GM08714 (cell line): ENCODE measurements around the gene TOE1.
"Not testable (repeated sequence)": the region's sequence is repeated elsewhere in the genome, so short reads cannot be mapped to it uniquely, and the experiment has no call there.

ENCODE experiments used
- H3K4me3 ChIP-seq: fragments of 200-500 bp; sonication (Bioruptor generic); 2 replicates; pipeline ENCODE4 v1.5.1; 2014; ENCODE audit warnings: mild to moderate bottlenecking, low read length, inconsistent platforms
- ZNF274 ChIP-seq: IDR thresholded peaks from 2 replicates; pipeline ENCODE4 v1.6.1; 2012; ENCODE audit warnings: mild to moderate bottlenecking, low read depth, low read length

Gene TOE1

DNA sequence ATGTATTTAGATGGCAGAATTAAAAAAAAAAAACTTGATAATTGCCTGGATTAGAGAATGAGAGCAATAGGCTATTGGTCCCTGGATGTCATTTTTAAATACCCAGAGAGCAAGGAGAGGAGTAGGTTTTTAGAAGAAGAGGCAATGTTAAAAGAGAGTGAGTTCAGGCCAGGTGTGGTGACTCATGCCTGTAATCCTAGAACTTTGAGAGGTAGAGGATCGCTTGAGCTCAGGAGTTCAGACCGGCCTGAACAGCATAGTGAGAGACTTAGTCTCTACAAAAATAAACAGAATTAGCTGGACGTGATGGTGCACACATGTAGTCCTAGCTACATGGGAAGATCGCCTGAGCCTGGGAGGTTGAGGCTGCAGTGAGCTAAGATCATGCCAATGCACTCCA is 16.2 kb downstream of the TOE1 start:
- no peak overlapping the region for H3K4me3 ChIP-seq
- TF ChIP-seq ZNF274: no peak

DNA sequence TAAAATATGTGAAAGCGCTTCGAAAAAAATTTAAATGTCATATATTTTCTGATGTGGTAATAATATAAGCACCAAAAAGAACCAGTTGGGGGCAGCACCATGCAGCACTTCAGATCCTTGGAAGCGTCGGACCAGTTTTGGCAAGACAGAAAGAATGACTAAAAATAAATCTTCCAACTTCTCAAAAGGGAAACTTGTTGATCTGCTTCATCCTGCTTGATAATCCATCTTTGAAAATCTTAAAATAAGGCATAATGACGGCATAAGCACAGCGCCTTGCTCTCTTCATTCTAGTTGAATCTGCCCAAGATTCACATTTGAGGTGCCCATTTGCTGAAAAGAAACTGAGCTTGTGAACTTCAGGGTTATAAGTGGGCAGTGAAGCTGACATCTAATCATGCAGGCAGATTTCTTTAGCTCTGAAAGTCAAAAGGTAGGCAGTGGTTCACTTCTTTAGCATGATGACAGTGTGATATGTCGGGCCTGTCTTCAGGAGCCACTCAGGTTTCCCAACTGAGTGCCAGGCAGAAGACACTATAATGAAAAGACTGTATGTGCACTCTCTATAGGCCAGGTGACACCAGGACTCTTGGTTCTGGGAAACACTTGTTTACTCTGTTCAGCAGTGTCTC is 20.0 kb downstream of the TOE1 start:
- TF ChIP-seq ZNF274: no peak
- H3K4me3 ChIP-seq: no peak overlapping the region

- H3K4me3 ChIP-seq: not testable (repeated sequence)
These were observed 21.0 kb downstream of the TOE1 start for GRCh38 chr1:45360981-45361380.

GRCh38 chr1:45364294-45364693 is 24.3 kb downstream of the TOE1 start:
- no peak for TF ChIP-seq ZNF274
- H3K4me3 ChIP-seq: no peak overlapping the region

DNA sequence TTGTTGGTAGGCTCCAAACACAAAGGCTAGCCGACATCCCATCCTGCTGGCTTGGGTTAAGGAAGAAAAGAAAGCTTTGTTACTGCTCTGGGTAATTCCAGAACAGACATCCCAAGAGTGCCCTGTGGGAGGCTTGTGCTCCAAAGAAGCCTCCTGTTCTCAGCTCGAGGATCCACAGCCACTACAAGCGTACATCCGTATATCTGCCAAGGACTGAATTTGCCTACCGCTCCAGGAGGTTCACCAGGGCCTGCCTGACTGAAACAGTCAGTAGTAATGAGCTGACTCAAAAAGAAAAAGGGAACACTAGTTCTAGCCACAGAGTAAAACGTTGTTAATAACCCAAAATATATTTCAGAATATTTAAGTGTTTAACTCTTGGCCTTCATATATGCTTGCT is 25.1 kb downstream of the TOE1 start:
- H3K4me3 ChIP-seq: no peak overlapping the region
- no peak for TF ChIP-seq ZNF274

GRCh38 chr1:45370575-45370974 is 30.6 kb downstream of the TOE1 start:
- no peak for TF ChIP-seq ZNF274
- H3K4me3 ChIP-seq: no peak overlapping the region

DNA sequence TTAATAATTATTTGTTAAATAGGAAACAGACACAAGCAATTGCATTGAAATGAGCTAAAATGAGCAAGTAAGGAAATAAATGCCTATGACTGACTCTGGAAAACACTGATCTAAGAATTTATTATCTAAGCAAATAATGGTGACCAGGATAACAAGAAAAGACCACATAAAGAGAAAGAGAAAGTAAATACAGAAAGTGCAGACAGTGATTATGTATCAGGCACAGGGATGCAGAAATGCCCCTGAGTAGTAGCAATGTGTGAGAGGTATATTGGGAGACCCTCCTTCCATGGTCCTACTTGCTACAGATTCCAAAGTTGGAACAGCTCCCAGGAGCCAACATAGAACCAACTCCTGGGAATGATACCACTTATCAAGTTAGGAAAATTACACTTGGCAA is 33.6 kb downstream of the TOE1 start:
- no peak for TF ChIP-seq ZNF274
- H3K4me3 ChIP-seq: no peak overlapping the region

DNA sequence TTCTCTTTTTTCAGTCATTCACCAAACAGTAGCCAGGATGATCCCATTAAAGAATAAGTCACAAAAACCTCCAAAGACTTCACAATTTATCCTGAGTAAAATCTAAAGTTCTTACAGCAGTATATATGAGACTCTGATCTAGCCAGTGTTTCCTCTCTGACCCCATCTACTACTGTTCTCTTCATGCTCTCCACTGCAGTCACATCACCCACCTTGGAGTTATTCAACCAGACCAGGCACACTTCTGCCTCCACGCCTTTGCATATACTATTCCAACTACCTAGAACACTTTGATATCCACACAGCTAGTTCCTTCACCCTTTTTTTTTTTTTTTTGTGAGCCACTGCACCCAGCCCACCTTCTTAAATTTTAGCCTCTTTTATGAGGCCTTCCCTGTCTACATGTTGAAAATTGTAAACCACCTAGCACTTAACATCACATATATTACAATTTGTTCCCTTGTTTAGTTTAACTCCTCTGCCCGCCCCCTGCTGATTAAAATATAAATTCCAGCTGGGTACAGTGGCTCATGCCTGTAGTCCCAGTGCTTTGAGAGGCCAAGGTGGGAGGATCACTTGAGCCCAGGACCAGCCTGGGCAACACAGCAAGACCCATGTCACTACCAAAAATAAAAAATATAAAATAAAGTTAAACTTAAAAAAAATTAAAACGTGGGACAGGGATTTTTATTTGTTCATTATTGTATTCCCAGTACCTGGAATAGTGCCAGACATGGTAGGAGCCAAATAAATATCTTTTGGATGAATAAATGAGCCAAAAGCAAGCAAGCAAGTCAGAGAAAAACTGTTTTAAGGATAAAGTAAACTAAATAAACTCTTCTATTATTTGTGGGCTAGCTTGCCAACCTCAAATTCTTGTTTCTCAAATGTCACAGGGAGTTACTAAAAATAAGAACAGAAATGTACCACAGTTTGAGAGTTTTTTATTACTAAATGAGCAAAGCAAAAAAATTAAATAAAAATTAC is 35.4 kb downstream of the TOE1 start:
- TF ChIP-seq ZNF274: no peak

DNA sequence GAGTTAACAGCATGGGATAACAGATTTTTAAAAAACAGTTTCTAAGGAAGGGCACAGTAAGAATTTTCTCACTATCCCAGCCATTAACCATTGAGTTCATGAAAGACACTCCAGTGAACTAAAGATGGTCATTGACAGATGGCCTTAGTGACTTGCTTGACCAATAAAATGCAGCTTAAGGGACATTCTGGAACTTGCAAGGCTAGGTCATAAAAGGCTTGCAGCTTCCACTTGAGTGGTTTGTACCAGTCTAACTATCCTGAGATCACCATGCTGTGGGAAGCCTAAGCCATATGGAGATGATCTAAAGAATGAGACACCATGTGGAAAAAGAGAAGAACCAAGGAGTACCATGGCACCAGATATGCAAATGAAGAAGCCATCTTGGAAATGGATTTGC is 38.2 kb downstream of the TOE1 start:
- no peak for TF ChIP-seq ZNF274
- H3K4me3 ChIP-seq: no peak overlapping the region

More for the DNA sequence above, 35.4 kb downstream of the TOE1 start:
- no peak overlapping the region for H3K4me3 ChIP-seq

DNA sequence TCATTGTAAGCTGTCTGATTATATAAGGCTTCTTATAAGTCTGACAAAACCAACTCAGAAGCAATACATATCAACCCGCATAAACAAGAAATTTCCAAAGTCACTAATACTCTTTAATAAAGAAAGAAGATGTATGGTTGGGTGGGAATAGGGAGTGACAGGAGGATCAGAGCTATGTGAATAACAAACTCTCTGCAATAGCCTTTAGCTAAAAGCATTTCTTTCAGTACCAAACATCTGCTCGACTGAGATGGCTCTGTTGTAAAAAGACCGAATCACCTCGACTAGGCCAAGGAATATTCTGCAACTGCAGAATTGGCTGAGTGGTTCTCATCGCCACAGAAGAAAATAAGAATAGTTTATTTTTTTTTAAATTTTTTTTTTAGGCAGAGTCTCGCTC is 39.6 kb downstream of the TOE1 start:
- H3K4me3 ChIP-seq: no peak overlapping the region
- TF ChIP-seq ZNF274: no peak

- no peak for TF ChIP-seq ZNF274
These were observed 40.2 kb downstream of the TOE1 start for GRCh38 chr1:45380125-45380524.

DNA sequence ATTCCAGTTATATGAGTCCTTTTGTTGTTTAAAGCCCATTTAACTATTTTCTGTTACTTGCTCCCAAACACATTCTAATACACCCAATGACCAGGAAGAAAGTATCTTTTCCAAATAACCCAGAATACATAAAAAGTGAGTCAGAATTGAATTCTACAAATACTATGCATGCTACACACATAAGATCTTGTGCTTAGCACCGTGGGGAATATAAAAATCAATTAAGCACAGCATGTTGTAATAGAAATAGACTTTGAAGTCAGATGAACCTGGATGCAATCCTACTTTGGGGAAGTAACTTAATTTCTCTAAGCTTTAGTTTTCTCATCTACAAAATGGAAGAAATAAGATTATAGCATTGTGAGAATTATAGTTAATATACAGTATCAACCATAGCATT is 40.8 kb downstream of the TOE1 start:
- no peak overlapping the region for H3K4me3 ChIP-seq
- TF ChIP-seq ZNF274: no peak

More at GRCh38 chr1:45380125-45380524, 40.2 kb downstream of the TOE1 start:
- no peak overlapping the region for H3K4me3 ChIP-seq

DNA sequence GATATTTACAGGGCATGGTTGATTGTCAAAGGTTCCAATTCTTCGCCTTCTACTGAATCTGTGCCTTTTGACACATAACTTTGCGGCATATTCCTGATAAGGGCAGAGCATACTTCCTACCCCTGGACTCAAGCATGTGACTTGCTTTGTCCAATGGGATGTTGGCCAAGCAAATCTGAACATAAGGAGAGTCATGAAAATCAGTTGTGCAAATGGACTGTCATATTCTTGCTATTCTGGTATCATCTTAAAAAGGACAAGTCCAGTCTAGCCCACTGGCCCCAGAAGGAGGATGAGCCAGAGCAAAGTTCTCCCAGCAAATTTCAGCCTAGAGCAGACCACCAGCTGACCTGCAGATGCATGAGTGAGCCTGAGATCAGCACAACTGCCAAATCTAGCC is 41.3 kb downstream of the TOE1 start:
- H3K4me3 ChIP-seq: no peak overlapping the region
- TF ChIP-seq ZNF274: no peak

- no peak for TF ChIP-seq ZNF274
- H3K4me3 ChIP-seq: no peak overlapping the region
These were observed 43.2 kb downstream of the TOE1 start for GRCh38 chr1:45383191-45383590.

DNA sequence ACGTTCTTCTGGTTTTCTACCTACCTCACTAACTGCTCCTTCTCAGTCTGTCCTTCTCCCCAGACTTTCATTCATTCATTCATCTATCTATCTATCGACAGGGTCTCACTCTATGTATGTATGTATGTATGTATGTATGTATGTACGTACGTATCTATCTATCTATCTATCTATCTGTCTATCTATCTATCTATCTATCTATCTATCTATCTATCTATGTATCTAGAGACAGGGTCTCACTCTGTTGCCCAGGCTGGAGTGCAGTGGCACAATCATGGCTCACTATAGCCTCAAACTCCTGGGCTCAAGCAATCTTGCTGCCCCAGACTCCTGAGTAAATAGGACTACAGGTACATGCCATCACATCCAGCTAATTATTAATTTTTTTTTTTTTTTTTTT is 44.2 kb downstream of the TOE1 start:
- not testable (repeated sequence) for H3K4me3 ChIP-seq
